Measurements from ENCODE around the gene LRRC26.

- TF ChIP-seq CTCF (IDR thresholded peaks at IDR 0.05; ENCODE audit: extremely low read depth in 1 of 2, insufficient read depth in 1 of 2, low read depth in 1 of 2, low read length in 2 of 2) (no peak), POLR2AphosphoS5 (IDR thresholded peaks at IDR 0.05; ENCODE audit: insufficient read depth, low read depth, low read length) (no peak), GATA2 (IDR thresholded peaks at IDR 0.05; ENCODE audit: insufficient read depth, insufficient read length, low read depth, low read length) (no peak), EZH2 (IDR thresholded peaks at IDR 0.05; ENCODE audit: borderline replicate concordance, low read depth, low read length, severe bottlenecking) (no peak), FOS (IDR thresholded peaks at IDR 0.05; ENCODE audit: borderline replicate concordance, insufficient read depth, low read length) (no peak)
These were observed 13.0 kb upstream of the LRRC26 start for GRCh38 chr9:137182836-137183235.

Data from endothelial cell of umbilical vein (primary cell).